Naive thymus-derived CD4-positive, alpha-beta T cell (primary cell): ENCODE data around the gene ZNF362. TPM values are rescaled to one million over a fixed set of nuclear protein-coding genes. Genes with fewer than 3 reads are reported as not detected.

Experiments
- ATAC-seq: fragments of 150-1000 bp; cut with Tn5 transposase; 2 replicates; pipeline ENCODE4 v1.10.0; 2021; ENCODE audit warnings: mild to moderate bottlenecking, moderate library complexity
- CTCF ChIA-PET: fragments of 350-600 bp; sonication (Branson Sonifier 250); formaldehyde crosslinking; loops from one replicate; lab custom pipeline; 2021; ENCODE audit warnings: antibody characterized with exemption; lab: Charles Lee
- POLR2A ChIA-PET: fragments of 350-600 bp; sonication (Branson Sonifier 250); formaldehyde crosslinking; loops from one replicate; lab custom pipeline; 2021; ENCODE audit warnings: antibody characterized with exemption, inconsistent platforms; lab: Charles Lee
- DNase-seq, 9 donors: peaks; one replicate each; pipeline versions ENCODE4 v3.0.0 to v3.0.0-alpha.2; 2020 to 2022; ENCODE audit warnings: mixed read lengths in 1 of 9
- H3K27ac ChIP-seq: one replicate; pipeline ENCODE4 v1.7.0; 2013; ENCODE audit warnings: mild to moderate bottlenecking, low read depth, low read length, moderate library complexity
- H3K27me3 ChIP-seq, 2 donors: one replicate each; pipeline ENCODE4 v1.7.0; 2013; ENCODE audit warnings: low read length in 2 of 2, mild to moderate bottlenecking in 2 of 2, moderate library complexity in 2 of 2; ENCODE audit not compliant: control insufficient read depth in 2 of 2, insufficient read depth in 2 of 2
- H3K36me3 ChIP-seq, 3 experiments: 1 replicate in 2 of 3; 2 replicates in 1 of 3; pipeline ENCODE4 v1.7.0; 2013; ENCODE audit warnings: low read length in 3 of 3, mild to moderate bottlenecking in 3 of 3, moderate library complexity in 1 of 3; ENCODE audit not compliant: insufficient read depth in 3 of 3, control insufficient read depth in 2 of 3
- H3K4me1 ChIP-seq, 2 donors: one replicate each; pipeline ENCODE4 v1.7.0; 2013; ENCODE audit warnings: low read length in 2 of 2, mild to moderate bottlenecking in 2 of 2, moderate library complexity in 1 of 2; ENCODE audit not compliant: control insufficient read depth in 2 of 2, insufficient read depth in 2 of 2
- H3K4me3 ChIP-seq: 2 replicates; pipeline ENCODE4 v1.7.0; 2013; ENCODE audit warnings: mild to moderate bottlenecking, low read length
- H3K9me3 ChIP-seq, 3 experiments: 1 replicate in 2 of 3; 2 replicates in 1 of 3; pipeline ENCODE4 v1.7.0; 2013; ENCODE audit warnings: low read length in 3 of 3; ENCODE audit not compliant: control insufficient read depth in 2 of 3
- H3K27ac Mint-ChIP-seq, 9 donors: one replicate each; pipeline ENCODE4 v1.8.0; 2020 to 2022; ENCODE audit warnings: mixed read lengths in 9 of 9, mild to moderate bottlenecking in 8 of 9, moderate library complexity in 5 of 9, inconsistent platforms in 2 of 9
- H3K27me3 Mint-ChIP-seq, 5 donors: one replicate each; pipeline ENCODE4 v1.8.0; 2021 to 2022; ENCODE audit warnings: mixed read lengths in 5 of 5, mild to moderate bottlenecking in 1 of 5
- H3K36me3 Mint-ChIP-seq, 5 donors: one replicate each; pipeline ENCODE4 v1.8.0; 2020 to 2022; ENCODE audit warnings: mixed read lengths in 5 of 5, mild to moderate bottlenecking in 3 of 5, inconsistent platforms in 1 of 5
- H3K4me1 Mint-ChIP-seq, 7 donors: one replicate each; pipeline ENCODE4 v1.8.0; 2020 to 2022; ENCODE audit warnings: mixed read lengths in 7 of 7, mild to moderate bottlenecking in 3 of 7, inconsistent platforms in 1 of 7
- H3K4me3 Mint-ChIP-seq, 10 donors: one replicate each; pipeline ENCODE4 v1.8.0; 2020 to 2022; ENCODE audit warnings: mild to moderate bottlenecking in 10 of 10, mixed read lengths in 10 of 10, moderate library complexity in 6 of 10, inconsistent platforms in 2 of 10
- H3K9me3 Mint-ChIP-seq, 11 donors: one replicate each; pipeline ENCODE4 v1.8.0; 2020 to 2022; ENCODE audit warnings: mixed read lengths in 11 of 11, mild to moderate bottlenecking in 4 of 11, inconsistent platforms in 1 of 11, moderate library complexity in 1 of 11
- intact Hi-C, 2 donors: fragments of 100-400 bp; cut with micrococcal nuclease; formaldehyde crosslinking; loops; one replicate each; pipeline ENCODE4 v1.15.1; 2023
- polyA plus RNA-seq, 2 donors: library from polyadenylated mRNA; unstranded; fragments of 300-500 nt; fragmentation: Illumina TruSeq; gene quantifications; one replicate each; pipeline ENCODE4 v1.2.3, GENCODE V29; 2021
- total RNA-seq, 6 experiments: library from RNA in 5 of 6; stranded (reverse) in 5 of 6; gene quantifications; 1 replicate in 5 of 6; 2 replicates in 1 of 6; pipeline ENCODE4 v1.2.3 and lab custom pipeline; 2021 to 2026

Gene ZNF362
- total and polyA plus RNA-seq, 7 experiments from 2014 or later: 17.2 to 30.5 (median 27.0) TPM

DNA sequence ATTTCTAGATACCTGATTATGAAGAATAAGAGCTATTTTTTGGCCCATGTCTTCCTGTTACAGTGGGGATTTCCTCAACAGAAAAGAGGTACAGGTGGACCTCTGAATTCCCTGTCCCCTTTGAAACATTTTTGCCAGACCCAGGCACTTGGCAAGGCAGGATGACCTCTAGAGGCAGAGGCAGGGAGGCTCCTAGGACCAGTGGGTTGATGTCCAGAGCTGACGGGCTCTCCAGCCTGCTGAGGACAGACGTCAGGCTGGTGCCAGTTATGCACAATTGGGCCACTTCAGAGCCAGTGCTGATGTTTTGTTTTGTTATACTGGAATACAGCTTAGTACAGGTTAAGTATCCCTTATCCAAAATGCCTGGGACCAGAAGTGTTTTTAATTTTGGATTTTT is 83.1 kb downstream of the ZNF362 start:
- Mint-ChIP-seq H3K27me3 (no peaks in the 10 kb centered on the region), H3K4me1 (peaks cover 43 to 79% (median 65%) of the 10 kb centered on the region in 7 donors), H3K27ac (no peak overlapping the region), H3K4me3 (no peak overlapping the region), H3K9me3 (no peaks in the 10 kb centered on the region), H3K36me3 (peaks cover 0 to 9% (median 5%) of the 10 kb centered on the region in 5 donors)
- Histone ChIP-seq H3K27me3 (no peaks in the 10 kb centered on the region), H3K9me3 (no peaks in the 10 kb centered on the region), H3K4me1 (no peaks in the 10 kb centered on the region), H3K36me3 (peaks cover 0 to 5% (median 0%) of the 10 kb centered on the region in 3 experiments), H3K4me3 (no peak overlapping the region), H3K27ac (no peak overlapping the region)
- ChIA-PET POLR2A (interaction anchor here (1.7 kb wide), 1 partner anchor 10 kb away, joined by 4 read pairs; no protein-coding TSS in a partner anchor), CTCF (interaction anchor here (0.7 to 1.0 kb wide), 2 partner anchors 43 to 93 kb away, joined by 3 read pairs; no protein-coding TSS in a partner anchor)
- ATAC-seq (no peak), DNase-seq (no peak)
- intact Hi-C loops: no loop called here

DNA sequence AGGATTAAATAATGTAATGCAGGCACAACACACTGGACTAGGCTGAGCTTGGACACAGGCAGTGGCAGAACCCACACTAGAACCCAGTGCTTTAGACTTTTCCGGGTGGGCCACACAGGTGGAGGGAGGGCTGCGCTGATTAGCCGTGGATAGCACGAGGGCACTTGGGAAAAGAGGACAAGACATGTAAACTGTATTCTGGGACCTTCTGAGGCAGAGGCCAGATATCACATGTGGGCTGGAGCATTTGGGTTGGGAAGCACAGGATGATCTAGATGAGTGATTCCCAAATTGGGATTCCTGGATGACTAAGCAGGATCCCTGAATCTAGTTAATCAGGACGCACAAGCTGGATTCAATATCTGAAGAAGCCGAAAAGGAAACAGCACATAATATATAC is 84.9 kb downstream of the ZNF362 start:
- H3K27ac Mint-ChIP-seq: peak overlapping the region in 1 of 9 donors; percentile 71
- intact Hi-C loops: no loop called here
- POLR2A ChIA-PET: interaction anchor here (1.7 kb wide), 1 partner anchor 8 kb away, joined by 4 read pairs; no protein-coding TSS in a partner anchor

DNA sequence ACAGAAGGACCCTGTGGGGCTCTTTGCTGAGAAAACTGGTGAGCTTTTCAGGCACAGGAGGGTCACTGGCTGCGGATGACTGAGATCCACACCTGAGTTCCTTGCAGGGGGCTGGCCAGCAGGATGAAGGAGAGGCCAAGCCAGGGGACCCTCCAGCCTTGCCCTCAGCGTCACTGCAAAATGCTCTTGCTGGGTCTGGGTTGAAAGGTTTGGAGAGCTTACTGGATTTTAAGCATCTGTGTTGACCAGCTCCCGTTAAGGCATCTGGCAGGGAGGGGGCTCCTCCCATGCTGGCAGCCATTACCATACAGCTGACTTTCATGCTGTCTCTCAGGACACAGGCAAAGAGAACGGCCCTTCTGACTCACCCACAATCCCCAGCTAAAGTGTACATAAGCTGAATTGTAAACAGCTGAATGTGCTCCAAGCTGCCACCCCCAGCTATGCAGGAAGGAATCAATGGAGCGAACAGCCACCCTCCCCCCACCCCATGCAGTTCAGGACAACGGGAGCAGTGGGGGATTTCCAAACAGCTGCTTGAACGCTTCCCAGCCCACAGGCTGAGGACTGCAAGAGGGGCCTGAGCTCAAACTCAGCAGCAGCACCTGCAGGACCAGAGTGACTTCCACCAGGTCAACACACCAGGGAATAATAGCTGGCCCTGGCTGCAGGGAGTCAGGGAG is 85.9 kb downstream of the ZNF362 start:
- intact Hi-C loops: no loop called here
- Histone ChIP-seq H3K4me1 (peaks cover 6 to 8% of the 10 kb centered on the region in 2 donors), H3K27ac (no peak overlapping the region), H3K9me3 (no peaks in the 10 kb centered on the region), H3K4me3 (no peak overlapping the region), H3K36me3 (peaks cover 0 to 5% (median 0%) of the 10 kb centered on the region in 3 experiments), H3K27me3 (no peaks in the 10 kb centered on the region)
- ChIA-PET POLR2A (no interaction called here), CTCF (interaction anchor here (0.8 kb wide), 1 partner anchor 22 kb away, joined by 5 read pairs; no protein-coding TSS in a partner anchor)
- H3K36me3 Mint-ChIP-seq: peaks cover 0 to 14% (median 0%) of the 10 kb centered on the region in 5 donors
- H3K4me1 Mint-ChIP-seq: peaks cover 44 to 80% (median 71%) of the 10 kb centered on the region in 7 donors
- H3K9me3 Mint-ChIP-seq: no peaks in the 10 kb centered on the region
- H3K4me3 Mint-ChIP-seq: no peak overlapping the region
- DNase-seq: no peak
- no peak overlapping the region for H3K27ac Mint-ChIP-seq
- no peaks in the 10 kb centered on the region for H3K27me3 Mint-ChIP-seq
- no peak for ATAC-seq

More for the DNA sequence above, 84.9 kb downstream of the ZNF362 start:
- CTCF ChIA-PET: no interaction called here
- H3K27me3 ChIP-seq: no peaks in the 10 kb centered on the region
- H3K4me1 ChIP-seq: no peaks in the 10 kb centered on the region
- no peaks in the 10 kb centered on the region for H3K9me3 ChIP-seq
- Mint-ChIP-seq H3K9me3 (no peaks in the 10 kb centered on the region), H3K36me3 (peaks cover 0 to 5% (median 0%) of the 10 kb centered on the region in 5 donors), H3K27me3 (no peaks in the 10 kb centered on the region), H3K4me3 (no peak overlapping the region), H3K4me1 (peaks cover 36 to 80% (median 65%) of the 10 kb centered on the region in 7 donors)
- no peak for DNase-seq
- H3K27ac ChIP-seq: no peak overlapping the region
- ATAC-seq: no peak
- peaks cover 0 to 5% (median 0%) of the 10 kb centered on the region in 3 experiments for H3K36me3 ChIP-seq
- H3K4me3 ChIP-seq: no peak overlapping the region

DNA sequence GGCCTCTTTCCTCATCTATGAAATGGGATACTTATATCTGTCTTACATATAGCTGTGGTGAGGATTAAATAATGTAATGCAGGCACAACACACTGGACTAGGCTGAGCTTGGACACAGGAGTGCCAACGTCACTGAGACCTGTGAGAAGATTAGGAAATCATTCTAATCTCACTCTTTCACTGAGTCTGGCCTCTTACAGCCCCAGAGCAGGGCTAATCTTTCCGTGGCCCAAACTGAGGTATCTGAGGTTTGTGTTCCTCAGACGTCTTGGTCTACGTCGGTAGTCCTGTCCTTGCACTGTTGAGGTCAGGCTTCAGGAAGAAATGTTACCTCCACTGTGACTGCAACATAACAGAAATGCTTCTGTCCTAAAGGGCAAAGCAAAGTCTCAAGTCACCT is 87.2 kb downstream of the ZNF362 start:
- H3K4me3 Mint-ChIP-seq: no peak overlapping the region
- no peaks in the 10 kb centered on the region for H3K27me3 Mint-ChIP-seq
- POLR2A ChIA-PET: no interaction called here
- intact Hi-C loops: no loop called here
- Histone ChIP-seq H3K4me1 (peaks cover 19 to 22% of the 10 kb centered on the region in 2 donors), H3K4me3 (no peak overlapping the region), H3K9me3 (no peaks in the 10 kb centered on the region), H3K27me3 (no peaks in the 10 kb centered on the region), H3K27ac (no peak overlapping the region), H3K36me3 (peaks cover 0 to 5% (median 0%) of the 10 kb centered on the region in 3 experiments)
- no peak overlapping the region for H3K27ac Mint-ChIP-seq
- H3K4me1 Mint-ChIP-seq: peaks cover 39 to 80% (median 74%) of the 10 kb centered on the region in 7 donors
- no peak for DNase-seq
- no peak for ATAC-seq
- H3K9me3 Mint-ChIP-seq: no peaks in the 10 kb centered on the region
- CTCF ChIA-PET: no interaction called here
- peaks cover 0 to 16% (median 0%) of the 10 kb centered on the region in 5 donors for H3K36me3 Mint-ChIP-seq

DNA sequence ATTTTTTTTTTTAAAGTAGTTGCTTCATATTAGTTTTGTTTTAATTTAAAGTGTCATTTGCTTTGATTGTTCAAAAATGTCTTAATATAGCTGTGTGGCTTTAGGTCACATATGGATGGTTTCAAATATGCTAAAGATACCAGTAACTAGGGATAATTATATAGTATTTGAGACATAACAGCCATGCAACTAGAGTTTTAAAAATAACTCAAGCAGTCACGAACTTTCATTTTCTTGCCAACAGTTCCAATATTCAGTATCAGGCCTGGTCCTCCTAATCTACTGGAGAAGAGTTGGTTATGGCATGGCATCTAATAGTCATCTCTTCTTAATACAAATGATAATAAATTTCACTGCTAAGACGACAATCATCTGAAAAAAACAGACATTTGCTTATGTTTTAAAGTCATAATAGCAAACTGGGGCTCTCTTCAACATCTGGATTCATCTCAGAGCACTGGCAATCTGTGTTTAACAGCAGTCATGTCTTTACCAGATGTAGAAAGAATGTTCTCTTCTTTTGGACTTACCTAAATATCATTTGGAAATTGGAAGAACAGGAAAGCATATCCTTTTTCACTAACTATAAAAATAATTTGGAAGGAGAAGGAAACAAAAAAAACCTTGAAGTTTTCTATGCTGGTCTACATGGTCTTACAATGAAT is 88.7 kb downstream of the ZNF362 start:
- H3K27ac ChIP-seq: no peak overlapping the region
- Mint-ChIP-seq H3K4me3 (peak overlapping the region in 1 of 10 donors; percentile 36), H3K9me3 (no peaks in the 10 kb centered on the region), H3K27ac (no peak overlapping the region), H3K4me1 (peaks cover 34 to 72% (median 67%) of the 10 kb centered on the region in 7 donors), H3K27me3 (no peaks in the 10 kb centered on the region), H3K36me3 (peaks cover 0 to 18% (median 0%) of the 10 kb centered on the region in 5 donors)
- H3K27me3 ChIP-seq: no peaks in the 10 kb centered on the region
- peaks cover 20 to 23% of the 10 kb centered on the region in 2 donors for H3K4me1 ChIP-seq
- intact Hi-C loops: loop anchor here in 1 of 2 donors (5.0 kb wide), 1 partner anchor 127 kb away; the partner anchor contains the start of gene ZSCAN20
- DNase-seq (no peak), ATAC-seq (no peak)
- H3K9me3 ChIP-seq: no peaks in the 10 kb centered on the region
- ChIA-PET POLR2A (interaction anchor here (1.0 kb wide), 1 partner anchor 32 kb away, joined by 3 read pairs; no protein-coding TSS in a partner anchor), CTCF (no interaction called here)
- peaks cover 0 to 5% (median 0%) of the 10 kb centered on the region in 3 experiments for H3K36me3 ChIP-seq
- H3K4me3 ChIP-seq: no peak overlapping the region

DNA sequence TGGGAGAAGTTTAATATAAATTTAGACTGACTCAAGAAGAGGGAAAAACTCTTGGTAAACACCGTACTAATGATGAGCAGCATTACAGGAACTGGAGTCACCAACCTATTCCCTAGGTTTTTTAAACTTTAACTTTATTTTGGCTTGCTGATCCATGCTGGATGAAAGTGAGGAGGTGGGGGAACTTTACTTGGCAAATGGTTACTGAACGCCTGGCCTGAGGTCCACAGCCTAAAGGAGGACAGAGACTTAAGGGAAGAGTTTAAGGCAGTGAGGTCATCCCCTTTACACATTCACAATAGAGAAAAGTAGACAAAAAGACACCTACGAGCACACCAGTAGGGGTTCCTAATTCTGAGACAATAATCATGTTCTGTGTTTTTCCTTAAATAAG is 90.2 kb downstream of the ZNF362 start:
- Histone ChIP-seq H3K27ac (no peak overlapping the region), H3K27me3 (no peaks in the 10 kb centered on the region), H3K4me1 (peaks cover 23 to 25% of the 10 kb centered on the region in 2 donors), H3K36me3 (peaks cover 0 to 5% (median 0%) of the 10 kb centered on the region in 3 experiments), H3K4me3 (no peak overlapping the region), H3K9me3 (no peaks in the 10 kb centered on the region)
- Mint-ChIP-seq H3K4me3 (peak overlapping the region; percentile 60 to 96 (median 86)), H3K36me3 (peaks cover 0 to 13% (median 0%) of the 10 kb centered on the region in 5 donors), H3K4me1 (peaks cover 32 to 73% (median 62%) of the 10 kb centered on the region in 7 donors), H3K27ac (peak overlapping the region in 4 of 9 donors; percentile 19 to 69 (median 22)), H3K9me3 (no peaks in the 10 kb centered on the region), H3K27me3 (peaks cover 0 to 7% (median 0%) of the 10 kb centered on the region in 5 donors)
- DNase-seq (no peak), ATAC-seq (no peak)
- ChIA-PET CTCF (no interaction called here), POLR2A (no interaction called here)
- intact Hi-C loops: loop anchor here in 1 of 2 donors (5.0 kb wide), 1 partner anchor 126 kb away; the partner anchor contains the start of gene ZSCAN20
